8988T (cell line): Measurements from ENCODE around the gene CCDC32.

ENCODE experiments used
- DNase-seq: peaks from one replicate; pipeline ENCODE4 v3.0.0; 2011

Gene CCDC32

DNA sequence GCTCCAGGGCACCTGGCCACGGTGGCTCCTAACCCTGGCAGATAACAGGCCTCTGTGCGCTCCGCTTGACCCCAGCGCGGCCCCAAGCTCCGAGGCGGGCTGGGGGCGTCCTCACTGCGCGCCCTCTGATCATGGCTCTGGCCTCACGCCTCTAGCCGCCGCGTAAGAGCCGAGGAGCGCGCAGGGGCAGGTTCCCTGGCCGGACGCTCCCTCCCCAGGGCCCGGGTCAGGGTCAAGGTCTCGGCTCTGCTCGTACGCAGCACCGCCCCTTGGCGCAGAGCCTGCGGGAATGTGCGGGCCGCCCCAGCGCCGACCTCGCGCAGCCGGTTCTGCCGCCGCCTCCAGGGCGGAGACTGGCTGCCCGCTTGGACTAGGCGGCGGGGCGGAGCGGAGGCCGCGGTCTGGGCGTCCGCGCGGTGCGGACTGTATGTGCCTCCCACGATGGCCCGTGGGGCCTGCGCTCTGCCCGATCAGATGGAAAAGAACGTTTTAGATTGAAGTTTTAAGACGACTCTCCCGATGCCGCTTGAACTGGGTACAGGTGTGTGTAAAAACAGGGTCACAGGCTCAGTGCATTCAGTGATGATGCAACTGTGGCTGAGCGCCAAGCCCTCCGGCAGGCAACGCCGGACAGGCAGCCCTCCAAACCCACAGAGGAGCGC lies 53.2 kb downstream of the CCDC32 start:
- peak; percentile 62 for DNase-seq

DNA sequence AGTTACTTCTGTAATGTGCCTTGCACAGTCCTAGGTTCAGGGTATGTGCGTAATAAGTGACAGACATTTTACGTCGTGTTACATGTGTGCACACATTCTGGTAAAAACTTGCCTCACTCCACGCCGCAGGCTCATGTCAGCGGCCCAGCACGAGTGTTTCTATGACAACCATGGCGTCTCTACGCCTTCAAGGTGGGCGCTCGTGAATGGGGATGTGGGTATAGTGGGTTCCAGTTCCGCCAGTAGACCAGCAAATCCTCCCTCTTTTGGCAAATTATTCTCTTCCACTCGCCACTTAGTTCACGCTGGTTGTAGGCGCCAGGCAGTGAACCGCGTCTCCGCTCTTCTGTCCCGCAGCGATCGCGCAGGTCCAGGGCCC lies 53.8 kb downstream of the CCDC32 start:
- DNase-seq: no peak

DNA sequence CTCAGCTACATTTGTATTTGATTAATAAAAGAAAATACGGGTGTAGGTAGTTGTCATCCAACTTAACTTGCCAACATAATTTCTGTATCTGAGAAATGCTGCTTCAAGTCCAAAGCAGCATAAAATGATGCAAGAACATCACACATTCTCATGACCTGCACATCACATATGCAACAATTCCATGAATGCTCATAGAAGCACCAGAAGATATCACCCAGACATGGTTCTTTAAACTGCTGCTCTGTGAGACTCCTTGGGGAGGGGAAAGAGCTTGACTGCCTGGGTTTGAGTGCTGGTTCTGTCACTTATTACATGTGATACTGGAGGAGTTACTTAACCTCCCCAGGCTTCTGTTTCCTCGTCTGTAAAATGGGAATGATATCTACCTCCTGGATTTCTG lies 54.6 kb downstream of the CCDC32 start:
- no peak for DNase-seq

DNA sequence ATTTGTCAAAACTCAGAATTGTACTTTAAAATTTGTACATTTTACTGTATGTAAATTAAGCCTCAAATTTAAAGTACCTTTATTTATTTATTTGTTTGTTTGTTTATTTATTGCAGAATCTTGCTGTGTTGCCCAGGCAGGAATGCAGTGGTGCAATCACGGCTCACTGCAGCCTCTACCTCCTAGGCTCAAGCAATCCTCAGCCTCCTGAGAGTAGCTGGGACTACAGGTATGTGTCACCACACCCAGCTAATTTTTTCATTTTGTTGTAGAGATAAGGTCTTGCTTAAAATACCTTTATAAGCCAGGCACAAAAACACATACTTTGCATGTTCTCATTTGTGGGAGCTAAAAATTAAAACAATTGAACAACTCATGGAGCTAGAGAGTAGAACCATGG lies 56.6 kb downstream of the CCDC32 start:
- no peak for DNase-seq

DNA sequence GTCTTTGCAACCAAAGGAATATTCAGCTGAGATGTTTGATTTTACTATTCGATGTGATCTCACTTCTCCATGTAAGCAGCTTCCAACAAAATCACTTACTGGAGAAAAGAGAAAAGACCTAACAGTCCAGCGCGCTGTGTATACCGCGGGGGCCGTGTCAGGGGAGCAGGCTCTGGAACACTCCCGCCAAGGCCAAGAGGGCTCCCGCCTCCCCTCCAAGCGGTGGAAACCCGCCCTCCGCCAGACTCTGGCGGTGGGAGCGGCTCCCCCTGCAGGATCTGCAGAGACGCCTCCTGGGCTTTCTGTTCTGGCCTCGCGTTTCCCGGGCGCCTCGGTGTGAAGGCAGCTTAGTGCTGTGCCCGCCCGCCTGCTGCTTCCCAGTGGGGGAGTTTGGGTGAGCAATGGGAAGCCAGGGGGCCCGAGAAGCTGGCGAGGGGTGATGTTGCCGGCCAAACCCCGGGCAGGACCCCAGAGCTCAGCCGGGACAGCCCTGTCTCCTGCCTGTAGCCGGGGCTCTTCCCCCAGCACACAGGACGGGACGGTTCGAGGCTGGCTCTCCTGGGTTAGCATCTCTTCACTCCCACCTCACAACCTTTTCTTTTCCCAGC lies 57.8 kb downstream of the CCDC32 start:
- peak; percentile 78 for DNase-seq
